Suppressor macrophage (primary cell): ENCODE measurements around the gene TTC39B.
"Not testable (repeated sequence)": the region's sequence is repeated elsewhere in the genome, so short reads cannot be mapped to it uniquely, and the experiment has no call there.

Source experiments
- DNase-seq, 4 experiments: peaks; one replicate each; pipeline ENCODE4 v3.0.0-alpha.2; 2020 to 2022
- total RNA-seq, 17 experiments: gene quantifications; one replicate each; lab custom pipeline; 2026; ENCODE audit warnings: mixed read lengths in 6 of 17, inconsistent platforms in 3 of 17; lab: John Stamatoyannopoulos, UW

Gene TTC39B
- 30.2 to 267 (median 56.2) reads per million in 17 experiments for total RNA-seq

- DNase-seq: peak; percentile 94 to 98 (median 96)
Measured at GRCh38 chr9:15306757-15307522, at the start of gene TTC39B. Gene TTC39B, minus strand, starts transcription at chr9:15307216. Its CDS starts 91 bp downstream, at chr9:15307125.

DNA sequence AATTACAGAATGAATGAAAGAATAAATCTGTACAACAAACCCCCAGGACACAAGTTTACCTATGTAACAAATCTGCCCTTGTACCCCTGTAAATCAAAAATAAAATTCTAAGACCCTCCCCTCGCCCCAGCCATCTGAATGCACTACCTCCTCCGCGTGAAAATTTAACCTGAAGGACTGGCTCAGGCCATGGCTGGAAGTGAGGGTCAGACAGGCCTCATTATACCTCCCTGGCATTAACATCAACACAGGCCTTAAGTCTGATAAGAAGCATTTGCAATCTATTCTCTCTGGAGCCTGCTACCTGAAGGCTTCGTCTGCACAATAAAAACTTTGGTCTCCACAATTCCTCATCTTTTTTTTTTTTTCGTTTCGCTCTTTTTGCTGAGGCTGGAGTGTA lies 48.7 kb upstream of the TTC39B start:
- DNase-seq: no peak

- no peak for DNase-seq
Measured at GRCh38 chr9:15354713-15355112, 47.7 kb upstream of the TTC39B start.

GRCh38 chr9:15353892-15354291 lies 46.9 kb upstream of the TTC39B start:
- DNase-seq: peak in 2 of 4 experiments; percentile 4 to 53

DNA sequence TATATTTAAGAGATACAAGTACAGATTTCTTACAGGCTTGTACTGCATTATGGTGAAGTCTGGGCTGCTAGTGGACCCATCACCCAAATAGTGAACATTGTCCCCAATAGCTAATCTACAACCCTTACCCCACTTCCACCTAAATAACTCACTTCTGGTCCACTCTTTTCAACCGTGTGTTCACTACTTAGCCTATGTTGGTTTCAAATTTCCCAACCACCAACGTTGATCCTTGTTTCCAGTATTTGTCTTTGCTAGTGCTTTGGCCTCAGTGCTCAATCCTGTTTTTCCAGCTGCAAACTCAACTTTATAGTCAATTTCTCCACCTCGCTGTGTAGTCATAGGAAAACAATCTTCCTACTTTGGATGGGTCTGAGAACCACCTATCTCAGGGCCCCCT lies 45.3 kb upstream of the TTC39B start:
- DNase-seq: no peak

DNA sequence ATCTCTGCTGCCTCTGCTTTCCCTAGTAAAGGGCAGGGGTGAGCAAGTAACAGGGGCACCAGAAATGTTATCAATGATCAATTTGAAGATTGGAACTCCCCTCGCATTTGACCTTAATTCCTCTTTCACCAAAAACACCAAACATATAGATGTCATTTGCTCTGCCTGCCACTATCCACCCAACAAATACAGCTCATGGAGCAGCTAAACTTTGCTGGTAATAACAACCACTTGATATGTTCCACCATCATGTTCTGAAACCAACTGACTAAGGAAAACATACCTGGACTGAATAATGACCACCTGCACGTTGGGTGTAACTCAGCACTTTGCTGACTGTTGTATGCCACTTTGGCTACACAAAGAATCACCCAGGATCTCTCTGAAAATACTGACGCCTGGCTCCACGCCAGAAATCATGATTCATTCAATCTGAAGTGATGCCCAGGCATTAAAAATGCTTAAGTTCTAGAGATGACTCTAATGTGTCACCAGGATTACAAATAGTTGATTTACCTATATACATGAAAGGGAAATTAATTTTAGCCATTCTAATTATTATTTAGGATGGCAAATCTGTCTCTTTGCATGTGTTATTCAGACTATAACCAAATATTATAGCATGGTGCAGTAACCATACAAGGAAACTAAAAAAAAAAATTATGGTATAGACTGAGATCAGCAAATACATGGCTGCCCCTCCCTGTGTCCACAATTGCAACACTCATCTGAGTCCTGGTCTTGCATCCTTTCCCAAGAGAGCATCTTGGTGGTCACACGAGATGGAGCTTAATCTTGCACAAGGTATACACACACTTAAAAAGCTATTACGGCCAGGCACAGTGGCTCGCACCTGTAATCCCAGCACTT lies 43.1 kb upstream of the TTC39B start:
- DNase-seq: no peak

GRCh38 chr9:15346837-15347236 lies 39.8 kb upstream of the TTC39B start:
- no peak for DNase-seq

DNA sequence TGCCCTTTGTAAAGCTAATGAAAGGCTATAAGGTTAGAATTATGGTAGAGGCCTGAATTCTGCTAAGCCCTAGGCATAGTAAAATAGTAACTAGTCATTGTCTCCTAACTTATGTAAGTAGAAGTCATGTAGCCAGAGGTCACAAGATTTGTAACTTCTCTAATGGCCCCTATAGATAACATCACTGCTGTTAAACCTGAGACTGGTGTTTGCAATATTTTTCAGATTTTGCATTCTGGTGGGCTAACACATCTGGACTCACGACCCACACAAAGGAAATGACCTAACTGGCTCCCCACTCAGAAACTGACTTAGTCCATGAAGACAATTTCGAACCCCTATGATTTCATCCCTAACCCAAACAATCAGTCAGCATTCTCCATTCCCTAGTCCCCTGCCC lies 37.2 kb upstream of the TTC39B start:
- DNase-seq: peak; percentile 8 to 65 (median 27)

GRCh38 chr9:15333376-15333881 lies 26.4 kb upstream of the TTC39B start:
- DNase-seq: peak; percentile 5 to 68 (median 14)

DNA sequence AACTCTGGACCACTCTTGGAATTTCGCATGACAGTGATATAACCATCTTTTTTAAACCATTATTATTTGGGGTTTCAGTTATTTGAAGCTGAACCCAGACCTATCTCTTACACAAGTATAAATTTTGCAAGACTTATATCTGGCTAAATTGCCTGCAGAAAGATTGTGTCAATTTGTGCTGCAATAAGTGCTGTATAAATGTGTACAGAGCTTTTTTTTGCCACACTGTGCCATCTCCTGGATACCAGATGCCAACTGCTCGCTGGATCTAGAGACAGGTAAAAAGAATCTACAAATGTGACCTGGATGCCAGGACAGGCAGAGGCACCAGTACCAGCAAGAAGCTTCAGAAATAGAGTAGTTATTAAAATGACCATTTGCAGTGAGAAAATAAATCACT lies 25.9 kb upstream of the TTC39B start:
- no peak for DNase-seq

DNA sequence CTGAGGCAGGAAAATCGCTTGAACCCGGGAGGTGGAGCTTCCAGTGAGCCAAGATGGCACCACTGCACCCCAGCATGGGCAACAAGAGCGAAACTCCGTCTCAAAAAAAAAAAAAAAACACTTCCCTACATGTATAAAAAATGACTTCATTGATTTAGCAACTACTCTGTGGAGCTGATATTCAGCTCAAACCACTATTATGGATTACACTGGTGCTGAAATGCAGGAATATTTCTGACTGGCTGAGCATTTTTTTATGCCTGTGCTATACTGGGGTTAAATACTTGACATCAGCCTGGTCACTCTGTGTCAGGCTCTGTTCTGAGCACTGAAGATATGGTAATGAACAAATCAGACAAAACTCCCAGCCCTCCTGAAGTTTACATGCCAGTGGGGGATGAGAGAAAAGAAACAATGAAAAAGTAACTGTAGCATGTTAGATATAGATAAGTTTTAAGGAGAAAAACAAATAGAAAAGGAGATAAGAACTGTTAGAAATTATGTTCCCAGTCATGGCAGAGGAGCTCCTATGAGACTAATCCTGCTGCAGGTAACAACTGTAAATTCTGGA lies 22.6 kb upstream of the TTC39B start:
- peak in 2 of 4 experiments; percentile 14 to 38 for DNase-seq

DNA sequence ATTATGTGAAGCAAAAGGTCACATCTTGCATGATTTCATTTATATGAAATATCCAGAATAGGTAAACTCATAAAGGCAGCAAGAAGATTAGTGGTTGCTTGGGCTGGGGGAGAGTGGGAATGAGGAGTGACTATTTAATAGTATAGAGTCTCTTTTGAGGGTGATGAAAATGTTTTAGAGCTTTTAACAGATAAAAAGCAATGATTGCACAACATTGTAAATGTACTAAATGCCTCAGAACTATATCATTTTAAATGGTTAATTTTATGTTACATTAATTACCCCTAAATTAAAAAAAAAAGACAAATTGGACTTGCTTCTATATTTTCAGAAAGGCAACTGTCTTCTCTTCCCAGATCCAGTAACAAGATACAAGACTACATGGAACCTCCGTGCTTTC lies 21.9 kb upstream of the TTC39B start:
- DNase-seq: no peak

GRCh38 chr9:15322695-15323094 lies 15.7 kb upstream of the TTC39B start:
- DNase-seq: not testable (repeated sequence)

DNA sequence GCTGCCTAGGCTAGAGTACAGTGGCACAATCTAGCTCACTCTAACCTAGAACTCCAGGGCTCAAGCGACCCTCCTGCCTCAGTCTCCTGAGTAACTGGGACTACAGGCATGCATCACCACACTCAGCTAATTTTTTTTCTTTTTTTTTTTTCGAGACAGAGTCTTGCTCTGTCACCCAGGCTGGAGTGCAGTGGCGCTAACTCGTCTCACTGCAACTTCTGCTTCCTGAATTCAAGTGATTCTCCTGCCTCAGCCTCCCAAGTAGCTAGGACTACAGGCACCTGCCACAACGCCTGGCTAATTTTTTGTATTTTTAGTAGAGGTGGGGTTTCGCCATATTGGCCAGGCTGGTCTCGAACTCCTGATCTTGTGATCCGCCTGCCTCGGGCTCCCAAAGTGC lies 12.6 kb upstream of the TTC39B start:
- peak in 3 of 4 experiments; percentile 13 to 48 (median 27) for DNase-seq

GRCh38 chr9:15317836-15318235 lies 10.8 kb upstream of the TTC39B start:
- DNase-seq: no peak

DNA sequence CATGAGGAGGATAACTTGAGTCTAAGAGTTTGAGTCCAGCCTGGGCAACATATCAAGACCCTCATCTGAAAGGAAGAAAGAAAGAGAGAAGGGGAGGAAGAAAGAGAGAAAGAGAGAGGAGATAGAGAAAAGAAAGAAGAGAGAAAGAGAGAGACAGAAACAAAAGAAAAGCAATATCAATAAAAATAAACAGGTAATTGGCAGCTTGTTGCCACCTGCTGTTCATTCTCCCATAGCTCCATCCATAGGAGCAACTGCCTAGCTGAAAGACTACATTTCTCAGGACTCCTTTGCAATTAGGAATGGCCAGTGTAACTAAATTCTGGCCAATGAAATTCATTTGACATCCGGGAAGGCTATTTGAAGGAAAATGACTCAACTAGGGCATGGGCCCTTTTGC lies 4.6 kb upstream of the TTC39B start:
- no peak for DNase-seq

GRCh38 chr9:15310107-15310850 lies 3.3 kb upstream of the TTC39B start:
- no peak for DNase-seq

DNA sequence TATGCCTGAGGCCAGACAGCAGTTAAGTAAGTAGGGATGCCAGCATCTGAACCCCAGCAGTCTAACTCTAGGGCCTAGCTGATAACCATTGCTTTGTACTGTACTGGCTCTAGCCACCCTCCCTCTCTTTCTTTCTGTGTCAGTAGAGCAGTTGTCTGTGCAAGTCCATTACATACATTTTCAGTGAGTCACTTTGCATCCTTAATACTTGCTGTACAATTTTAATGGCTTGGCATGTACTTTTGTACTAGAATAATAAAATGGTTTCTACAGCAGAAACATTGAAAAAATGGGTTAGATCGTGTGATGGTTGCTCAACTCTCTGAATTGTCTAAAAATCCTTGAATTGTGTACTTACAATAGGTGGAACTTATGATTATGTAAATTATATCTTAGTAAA lies 1.5 kb upstream of the TTC39B start:
- DNase-seq: no peak

DNA sequence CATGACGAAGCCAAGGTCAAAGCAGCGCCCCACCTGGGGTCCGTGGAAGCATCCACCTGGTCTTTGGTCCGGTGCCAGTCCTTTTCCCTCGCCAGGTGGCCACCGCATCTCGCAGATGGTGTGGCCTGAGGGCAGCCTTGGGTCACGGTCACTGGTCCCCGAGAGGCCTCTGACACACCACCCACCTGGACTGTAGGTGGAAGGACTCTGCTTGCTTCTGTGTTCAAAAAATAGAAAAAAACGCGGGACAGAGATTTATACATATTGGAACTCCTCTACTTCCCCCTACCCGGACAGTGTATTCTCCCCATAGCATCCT lies 466 bp upstream of the TTC39B start:
- DNase-seq: no peak

DNA sequence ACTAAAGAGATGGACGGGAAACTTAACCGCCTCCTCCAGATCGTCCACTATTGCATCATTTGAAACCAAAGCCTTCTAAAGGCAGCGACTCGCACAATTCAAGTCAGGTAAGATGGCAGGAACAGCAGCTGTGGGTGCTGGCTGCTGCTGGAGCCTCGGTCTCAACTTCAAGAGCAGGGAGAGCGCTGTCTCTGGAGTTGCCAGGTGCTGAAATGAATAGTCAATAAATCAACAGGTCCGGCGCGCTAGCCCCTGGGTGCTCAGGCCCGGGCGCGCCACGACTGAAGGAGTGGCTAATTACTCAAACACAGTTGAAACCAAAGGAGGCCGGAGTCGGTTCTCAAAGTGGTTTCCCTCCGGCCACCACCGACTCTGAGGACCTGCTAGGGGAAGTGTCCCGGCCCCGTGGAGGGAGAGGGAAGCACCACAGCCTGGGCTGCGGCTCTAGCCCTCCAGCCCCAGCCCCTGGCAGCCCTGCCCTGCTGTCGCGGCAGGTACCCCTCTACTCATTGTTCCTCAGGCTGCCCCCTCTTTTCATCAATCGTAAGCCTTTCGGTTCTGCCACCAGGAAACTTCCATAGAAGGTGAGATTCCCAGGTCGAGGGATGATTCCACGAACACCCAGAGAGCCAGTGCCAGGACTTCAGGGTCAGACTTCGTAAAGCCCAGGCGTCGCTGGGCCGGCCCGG lies 804 bp downstream of the TTC39B start:
- DNase-seq: peak; percentile 55 to 79 (median 66)

DNA sequence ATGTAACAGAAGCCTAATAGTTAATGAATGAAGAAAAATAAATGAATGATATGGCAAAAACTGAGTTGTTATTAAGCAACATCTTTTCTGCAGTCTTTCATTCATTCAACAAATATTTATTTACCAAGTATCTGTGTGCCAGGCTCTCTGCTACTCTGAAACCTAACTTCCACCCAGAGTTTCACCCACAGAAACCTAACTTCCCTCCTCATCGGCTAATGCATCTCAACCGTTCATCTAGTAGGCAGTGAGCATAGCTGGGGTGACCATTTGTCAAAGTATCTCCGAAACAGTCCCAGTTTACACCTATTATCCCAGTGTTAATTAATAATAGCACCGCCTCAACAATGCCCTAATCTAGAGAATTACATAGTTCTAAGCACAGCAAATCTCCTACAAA lies 1.5 kb downstream of the TTC39B start:
- peak; percentile 17 to 69 (median 30) for DNase-seq

DNA sequence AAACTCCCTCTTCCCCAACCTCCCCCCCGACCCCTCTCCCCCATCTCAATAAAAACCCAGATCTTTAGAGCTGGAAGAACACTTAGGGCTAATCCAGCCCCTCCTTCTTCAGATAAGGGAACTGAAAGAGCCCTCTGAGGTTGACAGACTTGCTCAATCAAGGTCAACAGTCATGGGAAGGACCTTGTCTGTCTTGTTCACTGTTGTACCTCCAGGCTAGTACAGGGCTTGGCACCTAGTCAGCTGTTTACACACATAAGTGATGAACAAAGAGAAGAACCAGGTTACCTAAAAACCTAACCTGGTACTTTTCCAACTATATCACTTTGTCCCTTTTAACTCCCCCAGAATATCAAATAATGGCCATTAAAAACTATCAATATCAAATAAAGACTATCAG lies 2.4 kb downstream of the TTC39B start:
- peak in 2 of 4 experiments; percentile 22 to 86 for DNase-seq
